ENCODE measurements around the gene TP53BP2.
"Not testable (repeated sequence)": the region's sequence is repeated elsewhere in the genome, so short reads cannot be mapped to it uniquely, and the experiment has no call there.

The TP53BP2 gene

DNA sequence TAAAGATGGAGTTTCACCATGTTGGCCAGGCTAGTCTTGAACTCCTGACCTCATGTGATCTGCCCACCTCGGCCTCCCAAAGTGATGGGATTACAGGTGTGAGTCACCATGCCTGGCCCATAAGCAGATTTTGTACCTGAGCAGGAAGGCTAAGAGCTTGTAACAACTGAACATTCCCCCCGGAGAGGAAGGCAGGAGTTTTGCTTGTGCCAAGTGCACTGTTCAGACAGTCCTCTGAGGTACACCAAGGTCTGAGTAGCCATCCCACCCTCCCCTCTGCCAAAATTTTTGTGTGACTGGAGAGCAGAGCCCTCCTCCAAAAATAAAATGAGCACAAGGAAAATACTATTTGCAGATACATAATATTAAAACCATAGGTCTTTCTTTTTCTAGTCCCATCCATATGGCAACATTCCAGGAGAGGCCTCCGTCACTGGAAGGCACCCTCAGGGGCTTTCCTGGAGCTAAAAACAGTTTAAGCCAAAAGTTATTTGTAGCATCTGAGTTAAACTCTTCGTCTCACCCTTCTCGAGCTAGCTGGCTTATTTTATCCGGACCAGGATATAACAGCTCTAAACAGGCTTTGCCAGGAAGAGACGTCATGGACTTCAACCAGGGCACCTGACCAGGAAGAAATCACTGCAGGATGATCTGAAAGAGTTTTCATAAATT, 106.2 kb downstream of the TP53BP2 start:
- no peak for DNase-seq (ENCODE audit: low spot score)

DNA sequence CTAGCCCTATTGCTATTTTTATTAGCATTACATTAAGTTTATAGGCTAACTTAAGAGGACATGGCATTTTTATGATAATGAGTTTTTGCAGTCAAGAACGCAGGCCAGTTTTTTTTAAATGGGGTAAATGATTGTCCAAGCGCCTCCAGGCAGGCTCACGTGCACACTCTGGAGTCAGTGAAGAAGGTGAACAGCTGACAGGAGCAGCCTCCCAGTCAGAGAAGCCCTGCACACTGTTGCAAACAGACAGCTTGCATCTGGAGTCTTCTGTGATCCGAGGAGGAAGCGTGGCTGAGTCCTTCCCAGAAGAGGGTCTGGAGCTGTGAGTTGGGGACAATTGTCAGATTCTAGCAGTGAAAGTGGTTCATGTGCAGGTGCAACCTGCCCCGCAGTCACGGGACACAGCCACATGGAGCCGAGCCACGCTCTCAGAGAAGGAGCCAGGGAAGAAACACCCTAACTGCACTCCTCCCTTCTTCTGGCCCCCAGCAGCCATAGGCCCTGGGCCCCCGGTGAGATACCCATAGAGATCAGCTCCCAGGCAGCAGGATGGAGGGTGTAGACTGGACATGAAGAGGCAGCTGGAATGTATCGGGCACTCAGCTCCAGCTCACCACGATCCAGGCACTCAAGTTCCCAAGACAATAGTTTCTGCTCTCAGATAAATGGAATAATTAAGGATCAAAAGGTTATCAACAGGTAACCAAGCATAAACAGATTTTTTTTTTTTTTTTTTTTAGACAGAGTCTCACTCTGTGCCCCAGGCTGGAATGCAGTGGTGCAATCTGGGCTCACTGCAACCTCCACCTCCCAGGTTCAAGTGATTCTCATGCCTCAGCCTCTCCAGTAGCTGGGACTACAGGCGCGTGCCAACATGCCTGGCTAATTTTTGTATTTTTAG, 107.0 kb downstream of the TP53BP2 start:
- DNase-seq (ENCODE audit: low spot score) = no peak

DNA sequence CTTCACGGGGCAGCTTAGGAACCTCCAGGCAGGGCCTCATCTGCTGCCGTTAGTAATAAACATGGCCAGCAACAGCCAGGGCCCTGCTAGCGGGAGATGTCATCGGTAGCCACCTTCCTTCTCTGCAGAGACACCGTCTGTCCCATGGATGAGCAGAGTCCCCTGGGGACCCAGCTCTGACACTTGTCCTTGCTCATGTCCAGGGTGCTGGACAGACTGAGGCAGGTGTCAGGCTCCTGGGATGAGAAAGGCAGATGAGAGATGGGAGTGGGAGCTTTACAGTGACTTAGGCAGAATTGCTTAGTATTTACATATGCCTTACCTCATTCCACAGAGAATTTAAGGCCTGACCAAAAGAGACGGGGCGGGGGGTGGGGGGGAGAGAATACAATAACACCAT, 108.4 kb downstream of the TP53BP2 start:
- DNase-seq (ENCODE audit: low spot score) = no peak

DNA sequence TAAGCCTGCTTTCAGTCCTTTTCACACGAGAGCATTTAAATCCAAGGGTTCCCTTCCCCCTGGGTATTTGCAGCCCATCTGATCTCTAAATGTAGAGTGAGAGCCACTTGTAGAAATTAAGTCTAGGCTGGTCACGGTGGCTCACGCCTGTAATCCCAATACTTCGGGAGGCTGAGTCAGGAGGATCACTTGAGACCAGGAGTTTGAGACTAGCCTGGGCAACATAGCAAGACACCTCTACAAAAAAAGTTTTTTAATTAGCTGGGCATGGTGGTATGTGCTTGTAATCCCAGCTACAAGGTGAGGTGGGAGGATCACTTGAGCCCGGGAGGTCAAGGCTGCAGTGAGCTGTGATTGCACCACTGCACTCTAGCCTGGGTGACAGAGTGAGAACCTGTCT, 109.1 kb downstream of the TP53BP2 start:
- DNase-seq (ENCODE audit: low spot score) = not testable (repeated sequence)

DNA sequence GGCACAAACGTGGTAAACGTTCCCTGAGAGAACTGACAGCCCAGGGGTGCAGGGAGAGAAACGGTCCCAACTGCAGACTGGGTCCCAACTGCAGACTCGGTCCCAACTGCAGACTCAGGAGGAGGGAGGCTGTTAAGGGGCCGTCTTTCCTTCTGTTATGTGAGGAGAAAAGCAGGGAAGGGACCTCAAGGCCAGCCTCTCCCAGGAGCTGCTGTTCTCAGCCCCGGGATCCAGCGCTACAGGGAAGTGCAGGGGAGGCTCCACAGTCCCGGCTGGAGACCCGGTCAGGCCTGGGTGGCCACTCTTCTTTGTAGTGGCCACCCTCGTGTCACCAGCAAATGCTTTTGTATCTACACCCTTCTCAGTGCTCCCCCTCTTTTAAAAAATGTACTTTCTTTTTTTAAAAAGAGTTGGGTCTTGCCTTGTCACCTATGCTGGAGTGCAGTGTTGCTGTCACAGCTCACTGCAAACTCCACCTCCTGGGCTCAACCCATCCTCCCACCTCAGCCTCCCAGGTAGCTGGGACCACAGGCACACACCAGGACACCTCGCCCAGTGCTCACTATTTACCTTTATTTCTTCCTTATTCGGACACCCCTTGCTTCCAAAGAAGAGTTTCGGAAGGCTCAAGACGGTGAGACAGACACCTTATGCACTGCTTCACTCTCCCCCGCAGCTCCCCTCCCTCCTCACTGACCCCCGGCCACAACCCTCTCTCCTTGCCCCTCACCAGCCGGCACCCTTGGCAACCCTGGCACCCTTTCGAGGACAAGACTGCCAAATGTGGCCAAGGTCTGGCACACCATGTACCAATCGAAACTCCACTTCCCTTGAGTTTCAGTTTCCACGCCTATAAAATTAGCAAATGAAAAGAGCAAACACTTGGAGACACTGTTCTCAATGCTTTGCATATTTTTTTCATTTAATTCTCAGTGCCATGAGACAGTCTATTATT, 111.6 kb downstream of the TP53BP2 start:
- DNase-seq (ENCODE audit: low spot score) = peak; percentile 61

DNA sequence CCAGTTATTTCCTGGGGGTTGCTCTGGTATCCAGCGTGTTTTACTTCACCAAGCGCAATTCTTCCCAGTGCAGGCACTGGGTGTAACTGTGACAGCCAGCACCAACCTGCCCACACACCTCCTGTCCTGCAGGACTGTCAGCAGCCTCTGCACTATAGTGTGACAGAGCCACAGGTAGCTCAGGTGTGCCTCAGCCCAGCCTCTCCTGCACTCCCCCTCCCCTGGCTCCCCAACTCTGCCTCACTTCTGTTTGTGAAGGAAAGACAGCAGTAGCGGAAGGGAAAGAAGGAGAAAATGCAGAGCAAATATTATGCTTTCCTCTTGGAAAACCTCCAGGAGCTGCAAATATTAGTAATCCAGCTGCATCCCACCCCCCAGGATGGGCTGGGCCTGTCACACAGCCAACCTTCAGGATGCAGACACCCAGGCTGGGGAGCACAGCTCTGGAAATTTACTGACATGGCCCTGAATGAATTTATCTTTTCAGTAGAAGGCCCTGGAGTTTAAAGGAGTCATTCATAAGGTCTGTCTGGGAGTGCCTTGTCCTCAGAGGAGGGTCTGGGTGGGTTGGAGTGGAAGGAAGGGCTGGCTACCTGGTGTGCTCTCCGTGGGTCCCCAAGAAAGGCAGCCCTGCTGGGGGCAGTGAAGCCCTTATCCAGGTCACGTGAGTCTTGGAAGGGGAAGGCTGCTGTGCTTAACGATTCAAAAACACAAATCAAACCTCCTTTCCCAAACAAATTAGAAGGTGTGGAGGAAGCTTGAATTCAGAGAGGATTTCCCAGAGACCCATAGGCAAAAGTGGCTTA, 112.6 kb downstream of the TP53BP2 start:
- no peak for DNase-seq (ENCODE audit: low spot score)

DNA sequence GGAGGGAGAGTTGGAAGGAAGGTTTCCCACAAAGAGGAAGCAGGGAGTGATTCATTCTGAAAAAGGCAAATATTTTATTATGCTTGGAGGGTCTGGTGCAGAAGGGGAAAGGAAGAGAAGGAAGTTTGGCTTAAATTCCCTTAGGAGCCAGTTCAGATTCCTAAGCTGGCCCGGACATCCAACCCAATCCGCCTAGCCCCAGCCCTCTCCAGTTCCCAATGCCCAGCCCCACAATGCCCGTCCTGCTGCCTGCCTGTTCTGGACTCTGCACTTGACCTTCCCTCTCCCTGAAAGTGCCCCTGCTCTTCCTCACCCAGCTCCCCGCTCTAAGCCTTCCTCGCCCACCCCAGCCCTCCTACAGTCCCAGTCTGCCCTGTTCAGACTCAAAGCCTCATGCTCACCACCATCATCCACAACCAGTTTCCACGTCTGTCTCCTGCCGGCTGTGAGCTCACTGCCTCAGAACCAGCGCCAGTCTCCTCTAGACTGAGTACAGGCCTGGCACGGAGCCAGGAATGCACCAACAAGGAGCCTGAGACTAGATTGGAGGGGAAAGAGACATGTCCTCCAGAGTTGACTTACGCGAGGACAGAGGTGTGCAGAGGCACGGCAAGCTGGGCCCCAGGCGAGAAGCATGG, 114.5 kb downstream of the TP53BP2 start:
- DNase-seq (ENCODE audit: low spot score) = no peak

DNA sequence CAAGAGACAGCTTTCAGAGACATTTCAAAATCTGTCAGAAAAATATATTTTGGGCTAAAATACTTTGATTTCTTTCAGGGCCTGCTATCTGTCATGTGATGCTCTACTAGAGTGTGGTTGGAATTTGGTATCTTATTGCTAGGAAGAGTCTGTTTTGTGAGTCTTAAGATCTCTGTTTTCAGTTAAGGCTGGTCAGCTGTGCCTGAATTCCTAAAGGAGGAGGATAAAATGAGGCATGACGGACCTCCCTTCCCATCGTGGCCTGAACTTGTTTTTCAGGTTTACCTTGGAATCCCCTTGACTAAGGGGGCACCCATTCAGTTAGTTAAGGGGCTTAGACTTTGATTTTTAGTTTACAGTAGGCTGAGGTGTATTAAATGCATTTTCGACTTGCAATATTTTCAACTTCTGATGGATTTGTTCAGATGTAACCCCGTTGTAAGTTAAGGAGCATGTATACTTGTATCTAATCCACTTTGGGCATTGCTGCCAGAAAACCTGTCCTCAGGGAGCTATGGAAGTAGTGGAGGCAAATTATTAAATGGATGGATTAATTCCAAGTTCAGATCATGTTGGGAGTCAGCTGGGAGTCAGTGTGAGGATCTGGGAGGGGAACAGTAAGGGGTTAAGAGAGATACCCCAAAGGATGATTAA, 115.1 kb downstream of the TP53BP2 start:
- DNase-seq (ENCODE audit: low spot score) = no peak

DNA sequence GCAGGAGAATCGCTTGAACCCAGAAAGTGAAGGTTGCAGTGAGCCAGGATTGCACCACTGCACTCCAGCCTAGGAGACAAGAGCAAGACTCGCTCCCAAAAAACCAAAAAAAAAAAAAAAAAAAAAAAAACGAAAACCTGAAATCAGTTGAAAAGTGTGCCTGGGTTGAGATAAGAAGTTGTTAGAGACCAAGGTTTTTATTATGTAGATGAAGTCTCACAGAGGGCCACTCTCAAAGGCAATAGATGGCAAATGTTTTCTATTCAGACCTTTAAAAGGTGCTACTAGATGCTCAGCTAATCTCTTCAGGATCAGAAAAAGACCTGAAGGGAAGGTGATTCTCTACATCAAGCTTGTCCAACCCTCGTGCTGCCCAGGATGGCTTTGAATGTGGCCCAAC, 115.8 kb downstream of the TP53BP2 start:
- no peak for DNase-seq (ENCODE audit: low spot score)
